CD4-positive, alpha-beta T cell (primary cell): ENCODE data around the gene KRTAP5-4. TPM values are rescaled to one million over a fixed set of nuclear protein-coding genes. Genes with fewer than 3 reads are reported as not detected.
"Not testable (repeated sequence)": the region's sequence is repeated elsewhere in the genome, so short reads cannot be mapped to it uniquely, and the experiment has no call there.

Experiments
- ATAC-seq: fragments of 200-7000 bp; cut with Tn5 transposase; one replicate; pipeline ENCODE4 v1.10.0; 2022; ENCODE audit warnings: mild to moderate bottlenecking; ENCODE audit not compliant: poor library complexity
- CTCF ChIA-PET: fragments of 350-600 bp; sonication (Branson Sonifier 250); formaldehyde crosslinking; loops from one replicate; lab custom pipeline; 2021; ENCODE audit warnings: antibody characterized with exemption, inconsistent platforms; lab: Charles Lee
- POLR2A ChIA-PET: fragments of 350-600 bp; sonication (Branson Sonifier 250); formaldehyde crosslinking; loops from one replicate; lab custom pipeline; 2021; ENCODE audit warnings: antibody characterized with exemption, inconsistent platforms; lab: Charles Lee
- DNase-seq, 14 experiments: peaks; one replicate each; pipeline ENCODE4 v3.0.0-alpha.2; 2013 to 2020; ENCODE audit warnings: mixed read lengths in 2 of 14
- H3K27ac ChIP-seq, 2 donors: one replicate each; pipeline versions ENCODE4 v1.5.1 to v1.7.0; 2013; ENCODE audit warnings: low read length in 2 of 2, low read depth in 1 of 2, mild to moderate bottlenecking in 1 of 2
- H3K27me3 ChIP-seq, 2 experiments: 1 replicate in 1 of 2; 2 replicates in 1 of 2; pipeline versions ENCODE4 v1.6.1 to v1.7.0; 2013; ENCODE audit warnings: low read length in 2 of 2, control low read depth in 1 of 2, mild to moderate bottlenecking in 1 of 2, moderate library complexity in 1 of 2; ENCODE audit not compliant: insufficient read depth in 2 of 2, control insufficient read depth in 1 of 2
- H3K36me3 ChIP-seq: one replicate; pipeline ENCODE4 v1.6.1; 2013; ENCODE audit warnings: low read length, control low read depth; ENCODE audit not compliant: insufficient read depth
- H3K4me1 ChIP-seq: one replicate; pipeline ENCODE4 v1.6.1; 2013; ENCODE audit warnings: low read length, control low read depth; ENCODE audit not compliant: insufficient read depth
- H3K4me3 ChIP-seq: one replicate; pipeline ENCODE4 v1.5.1; 2013; ENCODE audit warnings: mild to moderate bottlenecking, low read length, moderate library complexity
- H3K9me3 ChIP-seq, 2 experiments: 1 replicate in 1 of 2; 2 replicates in 1 of 2; pipeline versions ENCODE4 v1.6.1 to v1.7.0; 2013; ENCODE audit warnings: low read length in 2 of 2, mild to moderate bottlenecking in 2 of 2, control low read depth in 1 of 2, moderate library complexity in 1 of 2; ENCODE audit not compliant: control insufficient read depth in 1 of 2, insufficient read depth in 1 of 2
- H3K27ac Mint-ChIP-seq: one replicate; pipeline ENCODE4 v1.8.0; 2020; ENCODE audit warnings: mixed read lengths
- H3K27me3 Mint-ChIP-seq: one replicate; pipeline ENCODE4 v1.8.0; 2021; ENCODE audit warnings: mixed read lengths
- H3K36me3 Mint-ChIP-seq: one replicate; pipeline ENCODE4 v1.8.0; 2021; ENCODE audit warnings: low read depth, mixed read lengths
- H3K4me1 Mint-ChIP-seq: one replicate; pipeline ENCODE4 v1.8.0; 2021; ENCODE audit warnings: low read depth, mixed read lengths
- H3K4me3 Mint-ChIP-seq: one replicate; pipeline ENCODE4 v1.8.0; 2020; ENCODE audit warnings: mild to moderate bottlenecking, mixed read lengths
- H3K9me3 Mint-ChIP-seq: one replicate; pipeline ENCODE4 v1.8.0; 2020; ENCODE audit warnings: mixed read lengths
- intact Hi-C, 2 experiments: fragments of 100-400 bp; cut with DNase I in 1 of 2; cut with micrococcal nuclease in 1 of 2; formaldehyde crosslinking; loops; one replicate each; pipeline versions ENCODE4 v1.15.1 to v1.9.0; 2023 to 2025; cut with DNase I, micrococcal nuclease
- total RNA-seq, 174 experiments: library from RNA in 2 of 174; stranded (reverse) in 2 of 174; gene quantifications; one replicate each; pipeline ENCODE4 v1.2.3 and lab custom pipeline; 2021 to 2026
- TF ChIP-seq, protein P1 (sequence below): fragments of 200-600 bp; IDR thresholded peaks from one replicate; pipeline ENCODE4 v1.8.0; 2022; ENCODE audit warnings: antibody characterized with exemption, mild to moderate bottlenecking

The KRTAP5-4 gene
- total RNA-seq, 2 experiments from 2014 or later = not detected

DNA sequence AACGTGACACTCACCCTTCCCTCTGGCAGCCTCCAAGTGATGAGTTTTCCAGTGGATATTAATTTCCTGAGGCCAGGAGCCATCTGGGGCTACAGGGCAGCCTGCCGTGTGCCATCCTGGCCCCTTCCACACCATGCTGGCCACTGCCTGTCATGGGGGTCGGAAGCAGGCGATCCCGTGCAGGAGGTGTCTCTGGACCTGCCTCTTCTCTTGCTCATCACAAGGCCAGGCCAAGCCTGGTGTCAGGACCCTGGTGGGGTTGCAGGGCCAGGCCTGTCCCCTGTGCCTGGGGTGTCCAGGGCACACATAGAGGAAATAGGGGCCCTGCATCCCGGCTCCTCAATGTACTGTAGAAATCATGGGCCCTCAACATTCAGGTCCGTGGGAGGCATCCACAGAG, 17.2 kb downstream of the KRTAP5-4 start:
- intact Hi-C loops = no loop called here
- Mint-ChIP-seq H3K27ac (no peak overlapping the region), H3K27me3 (peaks cover 35% of the 10 kb centered on the region), H3K9me3 (no peaks in the 10 kb centered on the region), H3K4me1 (peaks cover 8% of the 10 kb centered on the region), H3K4me3 (no peak overlapping the region), H3K36me3 (no peaks in the 10 kb centered on the region)
- ATAC-seq = no peak
- no peak overlapping the region for H3K4me3 ChIP-seq
- H3K27ac ChIP-seq = no peak overlapping the region
- H3K9me3 ChIP-seq = no peaks in the 10 kb centered on the region
- POLR2A ChIA-PET = interaction anchor here (0.8 kb wide), 1 partner anchor 31 kb away, joined by 4 read pairs; no protein-coding TSS in a partner anchor
- H3K4me1 ChIP-seq = peaks cover 15% of the 10 kb centered on the region
- CTCF ChIA-PET = no interaction called here
- no peaks in the 10 kb centered on the region for H3K36me3 ChIP-seq
- peaks cover 0 to 3% of the 10 kb centered on the region in 2 experiments for H3K27me3 ChIP-seq
- TF ChIP-seq, protein P1, sequence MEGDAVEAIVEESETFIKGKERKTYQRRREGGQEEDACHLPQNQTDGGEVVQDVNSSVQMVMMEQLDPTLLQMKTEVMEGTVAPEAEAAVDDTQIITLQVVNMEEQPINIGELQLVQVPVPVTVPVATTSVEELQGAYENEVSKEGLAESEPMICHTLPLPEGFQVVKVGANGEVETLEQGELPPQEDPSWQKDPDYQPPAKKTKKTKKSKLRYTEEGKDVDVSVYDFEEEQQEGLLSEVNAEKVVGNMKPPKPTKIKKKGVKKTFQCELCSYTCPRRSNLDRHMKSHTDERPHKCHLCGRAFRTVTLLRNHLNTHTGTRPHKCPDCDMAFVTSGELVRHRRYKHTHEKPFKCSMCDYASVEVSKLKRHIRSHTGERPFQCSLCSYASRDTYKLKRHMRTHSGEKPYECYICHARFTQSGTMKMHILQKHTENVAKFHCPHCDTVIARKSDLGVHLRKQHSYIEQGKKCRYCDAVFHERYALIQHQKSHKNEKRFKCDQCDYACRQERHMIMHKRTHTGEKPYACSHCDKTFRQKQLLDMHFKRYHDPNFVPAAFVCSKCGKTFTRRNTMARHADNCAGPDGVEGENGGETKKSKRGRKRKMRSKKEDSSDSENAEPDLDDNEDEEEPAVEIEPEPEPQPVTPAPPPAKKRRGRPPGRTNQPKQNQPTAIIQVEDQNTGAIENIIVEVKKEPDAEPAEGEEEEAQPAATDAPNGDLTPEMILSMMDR = no peak
- DNase-seq = no peak

DNA sequence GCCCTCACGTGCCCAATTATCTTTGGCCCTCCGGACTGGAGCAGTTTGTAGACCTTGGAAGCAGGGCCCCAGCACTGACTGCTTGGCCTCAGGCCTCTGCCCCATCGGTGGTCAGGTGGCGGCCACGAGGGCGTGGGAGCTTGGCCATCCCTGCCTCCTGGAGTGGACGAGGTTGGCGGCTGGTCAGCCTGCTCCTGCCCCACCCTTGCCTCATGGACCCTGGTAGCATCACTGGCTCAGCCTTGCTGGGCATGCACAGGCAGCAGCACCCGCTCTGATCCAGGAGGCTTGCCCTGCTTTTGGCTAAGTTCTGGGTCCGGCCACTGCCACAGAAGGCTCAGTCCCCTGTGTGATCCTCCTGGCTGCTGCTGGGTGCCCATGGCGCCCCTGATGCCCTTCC, 17.8 kb downstream of the KRTAP5-4 start:
- DNase-seq (no peak), ATAC-seq (no peak)
- CTCF ChIA-PET = no interaction called here
- Mint-ChIP-seq H3K9me3 (no peaks in the 10 kb centered on the region), H3K4me3 (no peak overlapping the region), H3K27me3 (peaks cover 40% of the 10 kb centered on the region), H3K27ac (no peak overlapping the region), H3K4me1 (peaks cover 8% of the 10 kb centered on the region), H3K36me3 (no peaks in the 10 kb centered on the region)
- H3K27ac ChIP-seq = no peak overlapping the region
- POLR2A ChIA-PET = no interaction called here
- H3K9me3 ChIP-seq = no peaks in the 10 kb centered on the region
- H3K4me1 ChIP-seq = peaks cover 15% of the 10 kb centered on the region
- H3K4me3 ChIP-seq = no peak overlapping the region
- peaks cover 0 to 6% of the 10 kb centered on the region in 2 experiments for H3K27me3 ChIP-seq
- no peaks in the 10 kb centered on the region for H3K36me3 ChIP-seq
- intact Hi-C loops = no loop called here
- TF ChIP-seq, protein P1 = no peak

GRCh38 chr11:1603629-1604028, 18.3 kb downstream of the KRTAP5-4 start:
- no peaks in the 10 kb centered on the region for H3K9me3 Mint-ChIP-seq
- intact Hi-C loops = no loop called here
- H3K4me1 ChIP-seq = peaks cover 15% of the 10 kb centered on the region
- no peak for DNase-seq
- H3K36me3 ChIP-seq = no peaks in the 10 kb centered on the region
- no peak overlapping the region for H3K27ac Mint-ChIP-seq
- H3K4me1 Mint-ChIP-seq = peaks cover 8% of the 10 kb centered on the region
- no peaks in the 10 kb centered on the region for H3K36me3 Mint-ChIP-seq
- no peak for ATAC-seq
- H3K4me3 ChIP-seq = no peak overlapping the region
- TF ChIP-seq, protein P1 = no peak
- H3K27me3 ChIP-seq = peaks cover 0 to 8% of the 10 kb centered on the region in 2 experiments
- H3K27ac ChIP-seq = no peak overlapping the region
- no peaks in the 10 kb centered on the region for H3K9me3 ChIP-seq
- peaks cover 46% of the 10 kb centered on the region for H3K27me3 Mint-ChIP-seq
- H3K4me3 Mint-ChIP-seq = no peak overlapping the region
- CTCF ChIA-PET = no interaction called here
- POLR2A ChIA-PET = no interaction called here

DNA sequence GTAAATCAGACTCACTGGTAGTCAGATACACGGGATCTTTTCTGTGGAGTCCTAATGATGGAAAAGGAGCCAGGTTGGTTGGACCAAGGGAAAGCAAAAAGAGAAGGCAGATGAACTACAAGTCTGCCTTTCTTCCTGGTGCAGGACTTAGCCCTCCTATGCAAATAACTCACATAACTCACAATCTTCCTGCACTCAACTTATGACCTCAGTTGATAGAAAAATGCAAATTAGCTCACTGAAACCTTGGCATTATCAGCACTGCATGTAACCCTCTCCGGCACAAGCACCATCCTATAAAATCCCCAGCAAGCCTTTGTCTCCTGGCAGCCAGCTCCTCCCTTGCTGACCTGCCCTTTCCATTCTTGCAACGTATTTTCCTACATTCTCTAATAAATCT, 20.3 kb downstream of the KRTAP5-4 start:
- H3K9me3 Mint-ChIP-seq, POLR2A ChIA-PET: not testable (repeated sequence)

More for the DNA sequence above, 20.3 kb downstream of the KRTAP5-4 start:
- Histone ChIP-seq H3K27me3 (peaks cover 4 to 13% of the 10 kb centered on the region in 2 experiments), H3K4me1 (peaks cover 14% of the 10 kb centered on the region)
- H3K27ac ChIP-seq, H3K4me1 Mint-ChIP-seq, intact Hi-C loops, H3K27ac Mint-ChIP-seq, H3K36me3 ChIP-seq, H3K36me3 Mint-ChIP-seq, H3K4me3 ChIP-seq, CTCF ChIA-PET, H3K9me3 ChIP-seq, H3K4me3 Mint-ChIP-seq, DNase-seq, ATAC-seq: not testable (repeated sequence)
- H3K27me3 Mint-ChIP-seq = peaks cover 47% of the 10 kb centered on the region
